Duodenal mucosa (tissue), 2 donors: Measurements from ENCODE around the gene SLC25A42.

Experiments used
- H3K27ac ChIP-seq: one replicate; pipeline ENCODE4 v1.7.0; 2013; ENCODE audit warnings: low read depth, low read length
- H3K27me3 ChIP-seq, 2 donors: one replicate each; pipeline ENCODE4 v1.7.0; 2013; ENCODE audit warnings: low read length in 2 of 2, control low read depth in 1 of 2; ENCODE audit not compliant: insufficient read depth in 2 of 2, control insufficient read depth in 1 of 2
- H3K36me3 ChIP-seq, 2 donors: one replicate each; pipeline ENCODE4 v1.7.0; 2013; ENCODE audit warnings: low read length in 2 of 2, control low read depth in 1 of 2; ENCODE audit not compliant: insufficient read depth in 2 of 2, control insufficient read depth in 1 of 2
- H3K4me1 ChIP-seq, 2 donors: one replicate each; pipeline ENCODE4 v1.7.0; 2013; ENCODE audit warnings: low read length in 2 of 2, control low read depth in 1 of 2; ENCODE audit not compliant: insufficient read depth in 2 of 2, control insufficient read depth in 1 of 2
- H3K4me3 ChIP-seq, 2 donors: one replicate each; pipeline ENCODE4 v1.7.0; 2013; ENCODE audit warnings: low read length in 2 of 2, low read depth in 1 of 2
- H3K9ac ChIP-seq, 2 donors: one replicate each; pipeline ENCODE4 v1.7.0; 2013; ENCODE audit warnings: low read length in 2 of 2, low read depth in 1 of 2
- H3K9me3 ChIP-seq, 2 donors: one replicate each; pipeline ENCODE4 v1.7.0; 2013; ENCODE audit warnings: low read length in 2 of 2, control low read depth in 1 of 2; ENCODE audit not compliant: control insufficient read depth in 1 of 2

The SLC25A42 gene

DNA sequence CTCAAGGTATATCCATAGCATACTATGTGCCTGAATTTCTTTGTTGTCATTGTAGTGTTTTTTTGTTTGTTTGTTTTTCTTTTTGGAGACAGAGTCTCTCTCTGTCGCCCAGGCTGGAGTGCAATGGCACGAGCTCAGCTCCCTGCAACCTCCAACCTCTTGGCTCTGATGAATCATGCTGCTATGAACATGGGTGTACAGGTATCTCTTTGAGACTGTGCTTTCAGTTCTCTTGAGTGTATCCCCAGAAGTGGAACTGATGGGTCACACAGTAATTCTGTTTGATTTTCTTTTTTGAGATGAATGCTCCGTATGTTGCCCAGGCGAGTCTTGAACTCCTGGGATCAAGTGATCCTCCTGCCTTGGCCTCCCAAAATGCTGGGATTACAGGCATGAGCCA lies 13.7 kb upstream of the SLC25A42 start:
- peaks cover 11 to 45% of the 10 kb centered on the region in 2 donors for H3K36me3 ChIP-seq
- H3K27ac ChIP-seq, result no peak overlapping the region
- H3K27me3 ChIP-seq, result no peaks in the 10 kb centered on the region
- H3K4me1 ChIP-seq, result no peaks in the 10 kb centered on the region
- no peaks in the 10 kb centered on the region for H3K9me3 ChIP-seq
- no peak overlapping the region for H3K4me3 ChIP-seq
- H3K9ac ChIP-seq, result no peak overlapping the region

DNA sequence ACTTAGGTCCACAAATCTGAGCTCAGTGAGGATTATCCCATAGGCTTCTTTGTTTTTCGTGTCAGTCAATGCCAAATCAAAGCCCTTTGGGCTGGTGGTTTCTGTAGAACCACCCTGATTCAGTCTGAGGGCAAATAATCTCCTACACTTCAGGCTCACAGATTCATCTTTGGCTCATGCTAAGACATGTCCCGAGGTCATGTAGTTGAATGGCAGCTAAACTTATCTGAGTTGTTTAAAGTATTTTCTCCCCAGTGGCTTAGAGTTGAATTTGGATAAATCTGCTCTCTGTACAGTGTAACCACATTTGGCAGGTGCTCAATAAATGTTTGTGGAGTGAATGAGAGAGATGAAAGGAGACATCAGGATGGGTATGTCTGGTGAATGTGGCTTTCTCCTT lies 13.1 kb upstream of the SLC25A42 start:
- H3K27me3 ChIP-seq, result no peaks in the 10 kb centered on the region
- no peak overlapping the region for H3K9ac ChIP-seq
- H3K4me3 ChIP-seq, result no peak overlapping the region
- peaks cover 11 to 51% of the 10 kb centered on the region in 2 donors for H3K36me3 ChIP-seq
- no peaks in the 10 kb centered on the region for H3K4me1 ChIP-seq
- no peaks in the 10 kb centered on the region for H3K9me3 ChIP-seq
- no peak overlapping the region for H3K27ac ChIP-seq

DNA sequence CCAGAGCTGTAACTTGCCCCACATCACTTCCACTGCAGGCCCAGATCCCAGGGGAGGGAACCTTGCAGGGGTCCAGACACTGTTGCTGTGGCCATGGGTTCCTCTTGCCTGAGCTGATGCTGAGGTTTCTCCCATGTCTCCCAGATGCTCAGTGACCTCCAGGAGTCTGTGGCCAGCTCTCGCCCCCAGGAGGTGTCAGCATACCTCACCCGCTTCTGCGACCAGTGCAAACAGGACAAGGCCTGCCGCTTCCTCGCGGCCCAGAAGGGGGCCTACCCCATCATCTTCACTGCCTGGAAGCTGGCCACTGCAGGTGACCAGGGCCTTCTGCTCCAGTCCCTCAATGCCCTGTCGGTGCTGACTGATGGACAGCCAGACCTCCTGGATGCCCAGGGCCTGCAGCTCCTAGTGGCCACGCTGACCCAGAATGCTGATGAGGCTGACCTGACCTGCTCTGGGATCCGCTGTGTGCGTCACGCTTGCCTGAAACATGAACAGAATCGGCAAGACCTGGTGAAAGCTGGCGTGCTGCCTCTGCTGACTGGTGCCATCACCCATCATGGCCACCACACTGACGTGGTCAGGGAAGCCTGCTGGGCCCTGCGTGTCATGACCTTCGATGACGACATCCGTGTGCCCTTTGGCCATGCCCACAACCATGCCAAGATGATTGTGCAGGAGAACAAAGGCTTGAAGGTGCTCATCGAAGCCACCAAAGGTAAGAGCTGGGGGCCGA lies 12.1 kb upstream of the SLC25A42 start:
- H3K4me3 ChIP-seq, result no peak overlapping the region
- H3K27me3 ChIP-seq, result no peaks in the 10 kb centered on the region
- peaks cover 11 to 54% of the 10 kb centered on the region in 2 donors for H3K36me3 ChIP-seq
- H3K9me3 ChIP-seq, result no peaks in the 10 kb centered on the region
- H3K27ac ChIP-seq, result no peak overlapping the region
- H3K9ac ChIP-seq, result no peak overlapping the region
- H3K4me1 ChIP-seq, result no peaks in the 10 kb centered on the region

DNA sequence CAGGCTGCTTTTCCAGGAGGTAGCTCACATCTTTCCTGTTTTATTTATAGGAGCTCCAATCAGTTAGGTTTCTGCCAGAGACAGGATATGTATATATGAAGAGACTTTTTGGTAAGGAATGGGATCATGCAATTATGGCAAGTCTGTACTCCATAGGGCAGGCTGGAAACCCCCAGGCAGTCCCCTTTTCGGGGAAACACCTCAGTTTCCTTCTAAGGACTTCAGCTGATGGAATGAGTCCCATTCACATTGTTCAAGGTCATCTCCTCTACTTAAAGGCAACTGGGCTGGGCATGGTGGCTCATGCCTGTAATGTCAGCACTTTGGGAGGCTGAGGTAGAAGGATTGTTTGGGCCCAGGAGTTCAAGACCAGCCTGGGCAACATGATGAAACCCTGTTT lies 10.9 kb upstream of the SLC25A42 start:
- no peak overlapping the region for H3K4me3 ChIP-seq
- H3K36me3 ChIP-seq, result peaks cover 11 to 56% of the 10 kb centered on the region in 2 donors
- no peaks in the 10 kb centered on the region for H3K4me1 ChIP-seq
- no peaks in the 10 kb centered on the region for H3K9me3 ChIP-seq
- no peak overlapping the region for H3K27ac ChIP-seq
- no peaks in the 10 kb centered on the region for H3K27me3 ChIP-seq
- H3K9ac ChIP-seq, result no peak overlapping the region

DNA sequence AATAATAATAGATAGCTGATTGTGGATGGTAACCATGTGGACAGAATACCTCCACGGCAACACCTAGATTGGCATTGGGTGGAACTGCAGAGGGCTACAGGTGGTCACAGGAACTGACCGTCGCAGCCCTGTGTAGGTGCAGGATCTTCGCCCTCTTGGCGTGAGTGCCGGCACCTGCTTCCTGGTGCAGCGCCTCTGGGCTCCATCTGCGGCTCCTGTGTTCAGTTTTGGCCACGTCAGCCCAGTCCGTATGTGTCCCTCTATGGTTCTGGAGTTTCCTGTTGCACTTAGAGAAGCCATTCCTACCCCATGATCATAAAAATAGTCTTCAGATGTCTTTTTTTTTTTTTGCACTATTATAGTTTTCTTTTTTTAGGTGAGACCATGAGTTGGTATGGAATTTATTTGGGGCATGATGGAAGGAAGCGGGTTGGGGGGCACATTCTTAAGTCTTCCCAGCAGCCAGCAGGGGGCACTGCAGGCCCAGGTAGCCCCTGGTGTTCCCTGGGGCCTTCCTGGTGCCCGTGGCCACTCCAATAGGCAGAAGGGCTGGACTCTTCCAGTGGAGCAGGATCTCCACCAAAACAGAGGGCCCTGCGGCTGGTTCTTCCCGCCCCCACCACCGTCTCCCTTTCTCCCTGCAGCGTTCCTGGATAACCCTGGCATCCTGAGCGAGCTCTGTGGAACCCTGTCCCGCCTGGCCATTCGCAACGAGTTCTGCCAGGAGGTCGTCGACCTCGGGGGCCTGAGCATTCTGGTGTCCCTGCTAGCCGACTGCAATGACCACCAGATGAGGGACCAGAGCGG lies 10.1 kb upstream of the SLC25A42 start:
- Histone ChIP-seq H3K36me3 (peaks cover 11 to 61% of the 10 kb centered on the region in 2 donors), H3K9ac (no peak overlapping the region), H3K27ac (no peak overlapping the region), H3K4me3 (no peak overlapping the region), H3K4me1 (no peaks in the 10 kb centered on the region), H3K9me3 (no peaks in the 10 kb centered on the region), H3K27me3 (no peaks in the 10 kb centered on the region)

DNA sequence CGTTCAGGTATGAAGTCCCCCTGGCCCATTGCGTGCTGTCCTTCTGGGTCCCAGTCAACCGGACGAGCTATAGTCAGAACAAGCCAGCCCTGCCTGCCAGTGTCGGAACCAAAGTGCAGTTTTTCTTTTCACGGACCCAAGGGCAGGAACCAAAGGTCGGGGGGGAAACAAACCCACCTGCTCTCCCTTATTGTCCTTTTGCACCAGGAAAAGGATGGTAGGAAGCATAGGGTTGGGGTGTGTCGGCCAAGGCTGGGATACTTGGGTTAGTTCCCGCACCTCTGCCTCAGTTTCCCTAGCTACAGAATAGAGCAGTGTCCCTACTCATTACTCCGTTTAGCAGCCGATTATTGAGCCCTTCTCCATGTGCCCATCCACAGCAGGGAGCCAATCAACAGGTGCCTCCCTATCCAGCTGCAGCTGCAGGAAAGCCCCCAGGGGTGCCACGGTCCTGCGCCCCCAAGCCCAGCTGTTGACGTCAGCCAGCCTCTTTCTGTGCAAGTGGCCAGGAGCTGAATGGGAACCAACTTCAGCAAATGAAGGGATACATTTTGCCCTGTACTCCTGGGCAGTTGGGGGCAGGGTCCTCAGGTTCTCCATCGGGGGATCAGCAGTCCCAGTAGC lies 9.4 kb upstream of the SLC25A42 start:
- H3K27me3 ChIP-seq, result no peaks in the 10 kb centered on the region
- no peak overlapping the region for H3K9ac ChIP-seq
- no peaks in the 10 kb centered on the region for H3K4me1 ChIP-seq
- H3K36me3 ChIP-seq, result peaks cover 11 to 63% of the 10 kb centered on the region in 2 donors
- H3K4me3 ChIP-seq, result no peak overlapping the region
- no peak overlapping the region for H3K27ac ChIP-seq
- no peaks in the 10 kb centered on the region for H3K9me3 ChIP-seq

DNA sequence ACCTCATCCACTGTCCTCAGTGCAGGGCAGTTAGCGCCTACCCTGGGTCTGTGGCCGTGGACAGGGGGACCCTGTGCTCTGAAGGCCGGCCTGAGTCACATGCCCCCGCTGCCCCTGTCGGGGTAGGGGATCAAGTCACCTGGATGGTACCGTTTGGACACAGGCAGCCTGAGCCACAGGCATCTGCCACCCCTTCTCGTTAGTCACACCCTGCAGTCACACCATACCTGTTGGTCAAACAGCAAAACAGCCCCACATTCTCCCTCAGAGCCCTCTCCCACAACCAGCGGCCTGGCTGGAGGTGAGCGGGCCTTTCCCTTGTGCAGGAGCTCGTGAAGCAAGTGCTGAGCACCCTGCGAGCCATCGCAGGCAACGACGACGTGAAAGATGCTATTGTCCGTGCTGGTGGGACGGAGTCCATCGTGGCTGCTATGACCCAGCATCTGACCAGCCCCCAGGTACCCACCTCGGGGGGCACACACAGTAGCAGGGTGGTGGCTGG lies 8.8 kb upstream of the SLC25A42 start:
- peaks cover 11 to 66% of the 10 kb centered on the region in 2 donors for H3K36me3 ChIP-seq
- no peak overlapping the region for H3K27ac ChIP-seq

DNA sequence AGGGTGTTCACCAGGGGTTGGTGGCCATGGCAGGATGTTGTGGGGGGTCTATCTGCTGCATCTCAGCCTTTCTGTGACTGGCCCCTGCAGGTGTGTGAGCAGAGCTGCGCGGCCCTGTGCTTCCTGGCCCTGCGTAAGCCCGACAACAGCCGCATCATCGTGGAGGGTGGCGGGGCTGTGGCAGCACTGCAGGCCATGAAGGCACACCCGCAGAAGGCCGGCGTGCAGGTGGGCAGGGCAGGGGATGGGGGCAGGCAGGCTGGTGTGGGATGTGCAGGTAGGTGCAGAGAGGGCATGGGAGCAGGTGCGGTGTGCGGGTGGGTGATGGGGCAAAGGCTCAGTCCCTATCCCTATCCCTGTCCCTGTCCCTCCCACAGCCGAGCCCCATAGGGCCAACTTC lies 8.1 kb upstream of the SLC25A42 start:
- Histone ChIP-seq H3K4me1 (no peaks in the 10 kb centered on the region), H3K9ac (no peak overlapping the region), H3K4me3 (no peak overlapping the region), H3K27ac (no peak overlapping the region), H3K9me3 (no peaks in the 10 kb centered on the region), H3K36me3 (peaks cover 11 to 66% of the 10 kb centered on the region in 2 donors), H3K27me3 (no peaks in the 10 kb centered on the region)

More for the DNA sequence above, 8.8 kb upstream of the SLC25A42 start:
- H3K9me3 ChIP-seq, result no peaks in the 10 kb centered on the region
- no peaks in the 10 kb centered on the region for H3K27me3 ChIP-seq
- no peaks in the 10 kb centered on the region for H3K4me1 ChIP-seq
- H3K9ac ChIP-seq, result no peak overlapping the region
- no peak overlapping the region for H3K4me3 ChIP-seq

DNA sequence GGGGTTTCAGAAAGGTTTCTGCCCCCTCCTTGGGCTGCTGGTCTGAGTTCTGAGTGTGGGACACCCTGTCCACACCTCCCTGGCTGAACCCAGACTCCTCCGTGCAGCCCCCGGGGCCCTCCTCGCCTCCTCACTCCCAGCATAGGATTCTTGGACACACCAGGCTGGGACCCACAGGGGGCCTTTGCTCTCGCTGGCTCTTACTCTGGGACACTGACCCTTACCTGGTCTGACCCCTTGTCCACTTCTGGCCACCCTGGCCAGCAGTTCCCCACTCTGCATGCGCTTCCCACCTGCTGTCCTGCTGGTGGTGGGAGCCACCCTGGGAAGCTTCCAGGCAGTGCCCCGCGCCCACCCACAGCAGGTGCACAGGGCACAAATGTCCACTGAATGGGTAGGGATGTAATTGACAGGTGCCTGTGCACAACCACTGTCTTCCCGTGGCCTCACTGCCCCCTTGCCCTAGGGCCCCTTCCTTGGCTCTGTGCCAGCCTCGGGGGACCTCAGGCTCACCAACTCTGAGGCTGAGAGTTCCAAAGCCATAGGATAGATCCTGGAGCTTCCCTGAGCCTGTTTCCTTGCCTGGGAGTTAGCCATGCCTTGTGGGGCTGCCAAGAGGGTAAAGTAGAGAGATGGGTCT lies 7.0 kb upstream of the SLC25A42 start:
- Histone ChIP-seq H3K4me3 (no peak overlapping the region), H3K4me1 (peaks cover 0 to 7% of the 10 kb centered on the region in 2 donors), H3K9ac (no peak overlapping the region), H3K9me3 (no peaks in the 10 kb centered on the region), H3K27ac (no peak overlapping the region), H3K27me3 (no peaks in the 10 kb centered on the region), H3K36me3 (peaks cover 11 to 57% of the 10 kb centered on the region in 2 donors)
